ENCODE measurements around the gene STX8. TPM values are rescaled to one million over a fixed set of nuclear protein-coding genes. Genes with fewer than 3 reads are reported as not detected.
"Not testable (repeated sequence)": the region's sequence is repeated elsewhere in the genome, so short reads cannot be mapped to it uniquely, and the experiment has no call there.

STX8 gene
- total and polyA plus RNA-seq, 8 donors = 21.6 to 559 (median 75.0) TPM

- H3K4me3 ChIP-seq = no peak overlapping the region
- H3K27me3 ChIP-seq = no peaks in the 10 kb centered on the region
- intact Hi-C loops (cut with DNase I; ENCODE audit: low total_unique reads) = no loop called here
- H3K9me3 ChIP-seq = no peaks in the 10 kb centered on the region
- no peak overlapping the region for H3K27ac ChIP-seq
- H3K4me1 ChIP-seq = peaks cover 0 to 12% (median 2%) of the 10 kb centered on the region in 4 donors
- no peak for TF ChIP-seq POLR2A (IDR thresholded peaks at IDR 0.05)
- no peak for TF ChIP-seq POLR2AphosphoS5 (IDR thresholded peaks at IDR 0.05)
- TF ChIP-seq, protein P1, sequence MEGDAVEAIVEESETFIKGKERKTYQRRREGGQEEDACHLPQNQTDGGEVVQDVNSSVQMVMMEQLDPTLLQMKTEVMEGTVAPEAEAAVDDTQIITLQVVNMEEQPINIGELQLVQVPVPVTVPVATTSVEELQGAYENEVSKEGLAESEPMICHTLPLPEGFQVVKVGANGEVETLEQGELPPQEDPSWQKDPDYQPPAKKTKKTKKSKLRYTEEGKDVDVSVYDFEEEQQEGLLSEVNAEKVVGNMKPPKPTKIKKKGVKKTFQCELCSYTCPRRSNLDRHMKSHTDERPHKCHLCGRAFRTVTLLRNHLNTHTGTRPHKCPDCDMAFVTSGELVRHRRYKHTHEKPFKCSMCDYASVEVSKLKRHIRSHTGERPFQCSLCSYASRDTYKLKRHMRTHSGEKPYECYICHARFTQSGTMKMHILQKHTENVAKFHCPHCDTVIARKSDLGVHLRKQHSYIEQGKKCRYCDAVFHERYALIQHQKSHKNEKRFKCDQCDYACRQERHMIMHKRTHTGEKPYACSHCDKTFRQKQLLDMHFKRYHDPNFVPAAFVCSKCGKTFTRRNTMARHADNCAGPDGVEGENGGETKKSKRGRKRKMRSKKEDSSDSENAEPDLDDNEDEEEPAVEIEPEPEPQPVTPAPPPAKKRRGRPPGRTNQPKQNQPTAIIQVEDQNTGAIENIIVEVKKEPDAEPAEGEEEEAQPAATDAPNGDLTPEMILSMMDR (IDR thresholded peaks at IDR 0.05) = no peak
- TF ChIP-seq EP300 (IDR thresholded peaks at IDR 0.05) = no peak
- peaks cover under 1 to 31% (median 28%) of the 10 kb centered on the region in 4 donors for H3K36me3 ChIP-seq
- no peak for DNase-seq
These were observed 11.5 kb downstream of the STX8 start for GRCh38 chr17:9564104-9564503.

GRCh38 chr17:9557857-9558256 is 17.8 kb downstream of the STX8 start:
- DNase-seq = no peak
- Histone ChIP-seq H3K27ac (no peak overlapping the region), H3K27me3 (no peaks in the 10 kb centered on the region), H3K4me1 (peaks cover 0 to 7% (median 0%) of the 10 kb centered on the region in 4 donors), H3K4me3 (no peak overlapping the region), H3K9me3 (no peaks in the 10 kb centered on the region), H3K36me3 (peaks cover 0 to 17% (median 12%) of the 10 kb centered on the region in 4 donors)
- intact Hi-C loops (cut with DNase I; ENCODE audit: low total_unique reads) = no loop called here
- TF ChIP-seq POLR2AphosphoS5 (IDR thresholded peaks at IDR 0.05) (no peak), POLR2A (IDR thresholded peaks at IDR 0.05) (no peak), EP300 (IDR thresholded peaks at IDR 0.05) (no peak)
- TF ChIP-seq, protein P1 (IDR thresholded peaks at IDR 0.05) = no peak
- WGBS, 5 donors = 91 to 94% (median 93%) methylated on average over 9 of the region's 9 CpGs

DNA sequence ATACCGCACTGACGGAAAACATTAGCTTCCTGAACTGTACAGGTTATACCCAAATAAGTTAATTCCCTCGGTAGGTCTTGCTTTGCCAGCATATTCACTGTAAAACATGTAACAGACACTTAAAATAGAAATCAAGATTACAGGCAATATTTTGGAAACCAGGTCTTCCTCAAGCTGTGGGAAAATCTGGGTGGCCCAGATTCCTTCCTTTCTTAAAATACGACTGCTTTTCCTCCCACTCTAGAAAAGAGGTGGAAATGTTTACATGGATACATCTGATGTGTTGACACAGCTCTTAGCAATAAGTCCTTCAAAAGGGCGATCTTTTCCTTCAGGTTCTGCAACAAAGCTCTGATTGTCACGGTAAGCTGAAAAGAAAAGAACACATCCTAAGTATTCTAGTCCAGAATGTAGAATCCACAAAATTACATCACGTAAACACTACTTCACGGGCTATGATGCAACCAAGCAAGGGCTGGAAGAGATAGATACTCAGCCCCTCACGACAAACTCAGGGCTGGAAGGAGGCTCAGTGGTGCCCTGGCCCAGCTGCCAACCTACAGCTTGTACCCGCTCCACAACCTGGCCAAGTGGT is 18.4 kb downstream of the STX8 start:
- Histone ChIP-seq H3K27ac (no peak overlapping the region), H3K27me3 (no peaks in the 10 kb centered on the region), H3K4me1 (peaks cover 0 to 7% (median 0%) of the 10 kb centered on the region in 4 donors), H3K9me3 (no peaks in the 10 kb centered on the region), H3K4me3 (no peak overlapping the region), H3K36me3 (peaks cover 0 to 21% (median 12%) of the 10 kb centered on the region in 4 donors)
- WGBS, 5 donors = 67 to 80% (median 73%) methylated on average over 8 to 10 of the region's 10 CpGs
- intact Hi-C loops (cut with DNase I; ENCODE audit: low total_unique reads) = no loop called here
- TF ChIP-seq, protein P1 (IDR thresholded peaks at IDR 0.05) = no peak
- TF ChIP-seq POLR2A (IDR thresholded peaks at IDR 0.05) (no peak), POLR2AphosphoS5 (IDR thresholded peaks at IDR 0.05) (no peak), EP300 (IDR thresholded peaks at IDR 0.05) (no peak)
- peak in 1 of 2 donors; percentile 12 for DNase-seq

DNA sequence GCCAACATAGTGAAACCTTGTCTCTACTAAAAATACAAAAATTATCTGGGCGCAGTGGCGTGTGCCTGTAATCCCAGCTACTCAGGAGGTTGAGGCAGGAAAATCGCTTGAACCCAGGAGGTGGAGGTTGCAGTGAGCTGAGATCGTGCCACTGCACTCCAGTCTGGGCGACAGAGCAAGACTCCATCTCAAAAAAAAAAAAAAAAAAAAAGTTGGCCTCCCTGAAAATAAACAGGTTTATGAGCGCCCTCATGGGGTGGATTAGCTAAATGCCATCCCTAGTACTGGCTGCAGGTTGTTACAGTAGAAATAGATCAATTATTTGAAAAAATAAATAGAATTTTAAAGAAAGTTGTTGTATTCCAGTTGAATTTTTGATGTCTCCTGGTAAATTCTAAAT is 20.9 kb downstream of the STX8 start:
- peak; percentile 38 to 69 for DNase-seq
- H3K27ac ChIP-seq; H3K9me3 ChIP-seq; H3K4me3 ChIP-seq; H3K27me3 ChIP-seq; intact Hi-C loops (cut with DNase I; ENCODE audit: low total_unique reads); H3K4me1 ChIP-seq: not testable (repeated sequence)
- H3K36me3 ChIP-seq = peaks cover 0 to 33% (median 15%) of the 10 kb centered on the region in 4 donors
- WGBS, 5 donors = 61 to 70% (median 68%) methylated on average over 6 of the region's 6 CpGs
- TF ChIP-seq, protein P1 (IDR thresholded peaks at IDR 0.05) = peak in 2 of 7 experiments; percentile 22 to 38

Data from stomach (tissue), 9 donors.